SH-SY5Y (cell line): ENCODE data around the gene PSD2.

ENCODE experiments used
- GATA2 ChIP-seq: IDR thresholded peaks from 2 replicates; pipeline ENCODE4 v1.6.1; 2011; ENCODE audit warnings: mild to moderate bottlenecking, low read depth, low read length
- GATA3 ChIP-seq: IDR thresholded peaks from 2 replicates; pipeline ENCODE4 v1.6.1; 2011; ENCODE audit warnings: low read depth, mild to moderate bottlenecking, low read length, moderate library complexity

DNA sequence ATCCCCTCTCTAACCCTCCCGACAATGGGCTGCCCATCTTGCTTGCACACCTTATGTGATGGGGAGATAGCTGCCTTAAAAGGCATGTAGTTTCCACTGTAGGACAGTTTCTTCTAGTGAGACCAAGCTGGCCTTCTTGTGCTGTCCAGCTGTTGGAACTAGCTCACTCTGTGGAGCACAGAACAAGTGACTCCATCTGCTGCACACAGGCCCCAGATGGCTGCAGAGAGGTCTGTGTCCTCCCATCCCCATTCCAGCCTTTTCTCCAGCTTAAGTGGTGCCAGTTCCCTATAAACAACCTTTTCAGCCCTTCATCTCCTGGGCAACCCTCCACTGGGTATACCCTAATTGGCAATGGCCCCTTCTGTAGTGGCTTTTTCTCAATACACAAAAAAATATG, 18.7 kb upstream of the PSD2 start:
- TF ChIP-seq GATA2 = no peak
- no peak for TF ChIP-seq GATA3
